ENCODE measurements around the gene ORAI2.

The ORAI2 gene

GRCh38 chr7:102395592-102395872 lies 37.8 kb upstream of the ORAI2 start:
- TF ChIP-seq CTCF (IDR thresholded peaks at IDR 0.05; ENCODE audit: control extremely low read depth, extremely low read depth, low read depth, missing control alignments): no peak
- ChIA-PET POLR2A (interaction anchor here (0.7 kb wide), 1 partner anchor 854 kb away, joined by 6 read pairs; no protein-coding TSS in a partner anchor), CTCF (interaction anchor here (0.8 to 6.5 kb wide), 13 partner anchors 9 to 123 kb away, joined by 3 to 107 read pairs (median 4); no protein-coding TSS in a partner anchor)
- no peak for DNase-seq (ENCODE audit: extremely low spot score)

GRCh38 chr7:102395873-102396709 lies 37.3 kb upstream of the ORAI2 start, which contains the start of gene PRKRIP1:
TSS of gene PRKRIP1 (plus strand) at chr7:102396363. CDS start at chr7:102396412, 49 bp downstream.
- DNase-seq (ENCODE audit: extremely low spot score): peak; percentile 96
- POLR2A ChIA-PET: interaction anchor here (1.2 kb wide), 1 partner anchor 29 kb away, joined by 4 read pairs; no protein-coding TSS in a partner anchor
- CTCF ChIA-PET: interaction anchor here (0.6 to 6.5 kb wide), 13 partner anchors 9 to 115 kb away, joined by 3 to 107 read pairs (median 4); no protein-coding TSS in a partner anchor
- TF ChIP-seq CTCF (IDR thresholded peaks at IDR 0.05; ENCODE audit: control extremely low read depth, extremely low read depth, low read depth, missing control alignments): no peak

- TF ChIP-seq CTCF (IDR thresholded peaks at IDR 0.05; ENCODE audit: control extremely low read depth, extremely low read depth, low read depth, missing control alignments): no peak
- CTCF ChIA-PET: interaction anchor here (0.6 to 6.5 kb wide), 7 partner anchors 8 to 116 kb away, joined by 3 to 107 read pairs (median 6); no protein-coding TSS in a partner anchor
- DNase-seq (ENCODE audit: extremely low spot score): no peak
- POLR2A ChIA-PET: interaction anchor here (1.2 kb wide), 1 partner anchor 29 kb away, joined by 4 read pairs; no protein-coding TSS in a partner anchor
Measured at GRCh38 chr7:102396710-102397019, 36.7 kb upstream of the ORAI2 start.

- CTCF ChIA-PET: interaction anchor here (1.0 to 6.2 kb wide), 4 partner anchors 10 to 120 kb away, joined by 3 to 23 read pairs (median 6); no protein-coding TSS in a partner anchor
- no peak for DNase-seq (ENCODE audit: extremely low spot score)
- no peak for TF ChIP-seq CTCF (IDR thresholded peaks at IDR 0.05; ENCODE audit: control extremely low read depth, extremely low read depth, low read depth, missing control alignments)
- POLR2A ChIA-PET: no interaction called here
Measured at GRCh38 chr7:102398543-102398942, 34.8 kb upstream of the ORAI2 start.

GRCh38 chr7:102400360-102400759 lies 33.0 kb upstream of the ORAI2 start:
- no peak for TF ChIP-seq CTCF (IDR thresholded peaks at IDR 0.05; ENCODE audit: control extremely low read depth, extremely low read depth, low read depth, missing control alignments)
- POLR2A ChIA-PET: no interaction called here
- CTCF ChIA-PET: interaction anchor here (2.2 kb wide), 1 partner anchor 50 kb away, joined by 7 read pairs; no protein-coding TSS in a partner anchor
- no peak for DNase-seq (ENCODE audit: extremely low spot score)

- no peak for DNase-seq (ENCODE audit: extremely low spot score)
- no peak for TF ChIP-seq CTCF (IDR thresholded peaks at IDR 0.05; ENCODE audit: control extremely low read depth, extremely low read depth, low read depth, missing control alignments)
- POLR2A ChIA-PET: no interaction called here
- CTCF ChIA-PET: interaction anchor here (1.5 to 4.3 kb wide), 13 partner anchors 9 to 47 kb away, joined by 3 to 34 read pairs (median 7); no protein-coding TSS in a partner anchor
Measured at GRCh38 chr7:102403563-102403962, 29.8 kb upstream of the ORAI2 start.
